ENCODE results near the gene CACNA2D2.

CACNA2D2 gene

DNA sequence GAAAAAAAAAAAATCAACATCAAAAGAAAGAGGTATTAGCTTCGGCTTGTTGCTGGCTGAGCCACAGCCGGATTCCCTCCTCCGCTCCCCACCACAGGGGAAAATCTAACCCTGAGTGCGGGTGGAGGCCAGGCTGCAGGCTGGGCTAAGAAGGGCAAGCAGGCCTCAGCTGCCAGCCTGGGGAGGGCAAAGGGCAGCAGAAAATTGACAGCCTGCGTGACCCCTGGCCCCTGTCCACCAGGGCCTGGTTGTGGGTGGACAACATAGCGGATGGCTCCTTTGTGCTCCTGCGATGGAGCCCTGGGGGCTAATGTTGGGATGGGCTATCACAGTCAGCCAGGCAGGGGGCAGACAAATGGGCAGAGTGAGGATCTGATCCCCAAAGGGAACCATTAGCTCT, 25.4 kb downstream of the CACNA2D2 start:
- no peaks in the 10 kb centered on the region for H3F3A ChIP-seq (ENCODE audit: insufficient read depth, low read length)
- TF ChIP-seq EZH2phosphoT487 (IDR thresholded peaks at IDR 0.05; ENCODE audit: low read length) (no peak), EZH2 (optimal IDR thresholded peaks at IDR 0.05; ENCODE audit: low read depth, low read length) (no peak), CTCF (IDR thresholded peaks at IDR 0.05; ENCODE audit: low read length) (no peak)
- H3K4me1 ChIP-seq (ENCODE audit: low read length), result no peaks in the 10 kb centered on the region
- H3K9ac ChIP-seq (ENCODE audit: low read length), result no peak overlapping the region
- DNase-seq, result no peak
- no peaks in the 10 kb centered on the region for H3K36me3 ChIP-seq (replicated peaks; ENCODE audit: insufficient read depth, low read length)
- no peaks in the 10 kb centered on the region for H3K79me2 ChIP-seq (ENCODE audit: low read length)
- H4K20me1 ChIP-seq (ENCODE audit: insufficient read depth, low read length), result no peaks in the 10 kb centered on the region
- H2AFZ ChIP-seq (ENCODE audit: low read length), result no peak overlapping the region
- no peaks in the 10 kb centered on the region for H3K9me3 ChIP-seq (replicated peaks; ENCODE audit: insufficient read depth, low read length)
- H3K27ac ChIP-seq (ENCODE audit: low read length), result no peak overlapping the region
- H3K9me2 ChIP-seq (replicated peaks; ENCODE audit: insufficient read depth, low read length), result no peaks in the 10 kb centered on the region
- H3K27me3 ChIP-seq (replicated peaks; ENCODE audit: insufficient read depth, low read length), result peaks cover 47% of the 10 kb centered on the region
- no peak overlapping the region for H3K4me2 ChIP-seq (ENCODE audit: low read depth, low read length)
- H3K4me3 ChIP-seq (ENCODE audit: low read length), result no peak overlapping the region

- no peak overlapping the region for H2AFZ ChIP-seq (ENCODE audit: low read length)
- no peaks in the 10 kb centered on the region for H3K9me2 ChIP-seq (replicated peaks; ENCODE audit: insufficient read depth, low read length)
- H3K4me2 ChIP-seq (ENCODE audit: low read depth, low read length), result no peak overlapping the region
- no peaks in the 10 kb centered on the region for H3K9me3 ChIP-seq (replicated peaks; ENCODE audit: insufficient read depth, low read length)
- H3K27me3 ChIP-seq (replicated peaks; ENCODE audit: insufficient read depth, low read length), result peaks cover 53% of the 10 kb centered on the region
- no peak for TF ChIP-seq CTCF (IDR thresholded peaks at IDR 0.05; ENCODE audit: low read length)
- TF ChIP-seq EZH2phosphoT487 (IDR thresholded peaks at IDR 0.05; ENCODE audit: low read length), result no peak
- no peak for TF ChIP-seq EZH2 (optimal IDR thresholded peaks at IDR 0.05; ENCODE audit: low read depth, low read length)
- no peaks in the 10 kb centered on the region for H3K36me3 ChIP-seq (replicated peaks; ENCODE audit: insufficient read depth, low read length)
- no peak overlapping the region for H3K9ac ChIP-seq (ENCODE audit: low read length)
- no peak overlapping the region for H3K27ac ChIP-seq (ENCODE audit: low read length)
- H3K4me1 ChIP-seq (ENCODE audit: low read length), result no peaks in the 10 kb centered on the region
- no peak overlapping the region for H3K4me3 ChIP-seq (ENCODE audit: low read length)
- H3K79me2 ChIP-seq (ENCODE audit: low read length), result no peaks in the 10 kb centered on the region
- H3F3A ChIP-seq (ENCODE audit: insufficient read depth, low read length), result no peaks in the 10 kb centered on the region
- H4K20me1 ChIP-seq (ENCODE audit: insufficient read depth, low read length), result no peaks in the 10 kb centered on the region
- no peak for DNase-seq
Measured at GRCh38 chr3:50475348-50475747, 28.1 kb downstream of the CACNA2D2 start.

GRCh38 chr3:50474717-50475116, 28.7 kb downstream of the CACNA2D2 start:
- no peak for DNase-seq
- Histone ChIP-seq H3K27me3 (replicated peaks; ENCODE audit: insufficient read depth, low read length) (peaks cover 58% of the 10 kb centered on the region), H3K36me3 (replicated peaks; ENCODE audit: insufficient read depth, low read length) (no peaks in the 10 kb centered on the region)

More at GRCh38 chr3:50474717-50475116, 28.7 kb downstream of the CACNA2D2 start:
- Histone ChIP-seq H3K9ac (ENCODE audit: low read length) (no peak overlapping the region), H2AFZ (ENCODE audit: low read length) (no peak overlapping the region), H3K9me2 (replicated peaks; ENCODE audit: insufficient read depth, low read length) (no peaks in the 10 kb centered on the region), H3K4me2 (ENCODE audit: low read depth, low read length) (no peak overlapping the region), H3K4me1 (ENCODE audit: low read length) (no peaks in the 10 kb centered on the region), H4K20me1 (ENCODE audit: insufficient read depth, low read length) (no peaks in the 10 kb centered on the region), H3F3A (ENCODE audit: insufficient read depth, low read length) (no peaks in the 10 kb centered on the region), H3K9me3 (replicated peaks; ENCODE audit: insufficient read depth, low read length) (no peaks in the 10 kb centered on the region), H3K79me2 (ENCODE audit: low read length) (no peaks in the 10 kb centered on the region), H3K27ac (ENCODE audit: low read length) (no peak overlapping the region), H3K4me3 (ENCODE audit: low read length) (no peak overlapping the region)
- no peak for TF ChIP-seq EZH2phosphoT487 (IDR thresholded peaks at IDR 0.05; ENCODE audit: low read length)
- TF ChIP-seq EZH2 (optimal IDR thresholded peaks at IDR 0.05; ENCODE audit: low read depth, low read length), result no peak
- TF ChIP-seq CTCF (IDR thresholded peaks at IDR 0.05; ENCODE audit: low read length), result no peak
